ENCODE measurements around the gene LYPD6. TPM values are rescaled to one million over a fixed set of nuclear protein-coding genes. Genes with fewer than 3 reads are reported as not detected.

LYPD6 gene
- total and polyA plus RNA-seq, 2 donors (not counting 3 experiments of a cell fraction or from before 2014, with no cell fraction given) = 3.0 to 4.0 TPM

- dilution Hi-C loops (cut with MboI; ENCODE audit: extremely low pct_ligation_motif_present, low sequenced_read_pairs) (no loop called here), intact Hi-C loops (cut with micrococcal nuclease) (no loop called here)
- H3K4me1 ChIP-seq (ENCODE audit: control insufficient read depth, extremely low read depth, insufficient read depth, low read length) = no peaks in the 10 kb centered on the region
- no peak overlapping the region for H3K4me3 ChIP-seq (replicated peaks in 1 of 3; ENCODE audit: insufficient read depth in 1 of 3, low read depth in 1 of 3, low read length in 3 of 3)
- H3K9me1 ChIP-seq (replicated peaks; ENCODE audit: control insufficient read depth, extremely low read depth, insufficient read depth, low read length) = no peaks in the 10 kb centered on the region
- H3K4me2 ChIP-seq (ENCODE audit: insufficient read depth, low read length) = no peak overlapping the region
- no peak overlapping the region for H3K9ac ChIP-seq (replicated peaks; ENCODE audit: extremely low read depth, insufficient read depth, low read length)
- no peak for FAIRE-seq
- no TSS peak for BruUV-seq (replicated peaks)
- no peaks in the 10 kb centered on the region for H4K20me1 ChIP-seq (replicated peaks; ENCODE audit: control insufficient read depth, extremely low read depth, insufficient read depth, low read length)
- ChIA-PET CTCF (no interaction called here), POLR2A (no interaction called here)
- no peaks in the 10 kb centered on the region for H3K36me3 ChIP-seq (ENCODE audit: control insufficient read depth in 2 of 2, extremely low read depth in 1 of 2, insufficient read depth in 2 of 2, low read length in 2 of 2)
- no peak overlapping the region for H2AFZ ChIP-seq (ENCODE audit: low read depth, low read length)
- DNase-seq (ENCODE audit: low read depth, low spot score) = no peak
- H3K27me3 ChIP-seq (ENCODE audit: control insufficient read depth in 2 of 2, insufficient read depth in 2 of 2, low read length in 2 of 2) = no peaks in the 10 kb centered on the region
- TF ChIP-seq POLR2AphosphoS5 (IDR thresholded peaks at IDR 0.05; ENCODE audit: insufficient read depth, low read depth, low read length) (no peak), FOS (IDR thresholded peaks at IDR 0.05; ENCODE audit: borderline replicate concordance, insufficient read depth, low read length) (peak; percentile 25), MYC (IDR thresholded peaks at IDR 0.05; ENCODE audit: low read depth, low read length) (no peak), MAX (IDR thresholded peaks at IDR 0.05; ENCODE audit: insufficient read depth, insufficient read length) (no peak), POLR2A (IDR thresholded peaks at IDR 0.05; ENCODE audit: low read depth, low read length) (no peak), JUN (IDR thresholded peaks at IDR 0.05; ENCODE audit: borderline replicate concordance, insufficient read depth, insufficient read length, low read depth) (no peak), GATA2 (IDR thresholded peaks at IDR 0.05; ENCODE audit: insufficient read depth, insufficient read length, low read depth, low read length) (no peak), EZH2 (IDR thresholded peaks at IDR 0.05; ENCODE audit: borderline replicate concordance, low read depth, low read length, severe bottlenecking) (no peak), CTCF (IDR thresholded peaks at IDR 0.05; ENCODE audit: extremely low read depth in 1 of 2, insufficient read depth in 1 of 2, low read depth in 1 of 2, low read length in 2 of 2) (no peak)
- no peaks in the 10 kb centered on the region for H3K79me2 ChIP-seq (ENCODE audit: control insufficient read depth, insufficient read depth, low read length)
- H3K27ac ChIP-seq (ENCODE audit: insufficient read depth, low read depth, low read length) = no peak overlapping the region
- no peaks in the 10 kb centered on the region for H3K9me3 ChIP-seq (replicated peaks; ENCODE audit: control insufficient read depth, insufficient read depth, low read length)
These were observed 53.0 kb downstream of the LYPD6 start for GRCh38 chr2:149383340-149383739.

Measured in endothelial cell of umbilical vein (primary cell).